ACC112 (cell line): ENCODE data around the gene ZFHX3.

Source experiments
- H2AFZ ChIP-seq: fragments of 200-600 bp; sonication (generic); one replicate; pipeline ENCODE4 v1.6.0; 2017; ENCODE audit warnings: antibody characterized with exemption, low read length; ENCODE audit not compliant: unreplicated experiment
- H3K27ac ChIP-seq: fragments of 200-600 bp; sonication (generic); 2 replicates; pipeline ENCODE4 v1.5.1; 2014; ENCODE audit warnings: low read depth, mild to moderate bottlenecking, antibody characterized with exemption, low read length, moderate library complexity
- H3K27me3 ChIP-seq: fragments of 200-600 bp; sonication (generic); 2 replicates; pipeline ENCODE4 v1.6.1; 2014; ENCODE audit warnings: mild to moderate bottlenecking, antibody characterized with exemption, low read length, moderate library complexity, mixed read lengths; ENCODE audit not compliant: insufficient read depth
- H3K36me3 ChIP-seq: fragments of 200-600 bp; sonication (generic); 2 replicates; pipeline ENCODE4 v1.6.1; 2016; ENCODE audit warnings: mild to moderate bottlenecking, antibody characterized with exemption, low read length, moderate library complexity, mixed read lengths; ENCODE audit not compliant: insufficient read depth
- H3K4me1 ChIP-seq: fragments of 200-600 bp; sonication (generic); one replicate; pipeline ENCODE4 v1.6.1; 2016; ENCODE audit warnings: low read length, mixed read lengths; ENCODE audit not compliant: insufficient read depth, unreplicated experiment, control insufficient read depth
- H3K4me3 ChIP-seq: fragments of 200-600 bp; sonication (generic); 2 replicates; pipeline ENCODE4 v1.5.1; 2014; ENCODE audit warnings: mild to moderate bottlenecking, low read depth, low read length
- H3K79me2 ChIP-seq: fragments of 200-600 bp; sonication (generic); one replicate; pipeline ENCODE4 v1.6.0; 2016; ENCODE audit warnings: low read length; ENCODE audit not compliant: control insufficient read depth, unreplicated experiment, insufficient read depth

The ZFHX3 gene

GRCh38 chr16:72927199-72928089 lies 120.5 kb downstream of the ZFHX3 start:
- no peaks in the 10 kb centered on the region for H3K27me3 ChIP-seq
- peaks cover 57% of the 10 kb centered on the region for H3K79me2 ChIP-seq
- H3K4me3 ChIP-seq = no peak overlapping the region
- H2AFZ ChIP-seq = no peak overlapping the region
- H3K27ac ChIP-seq = no peak overlapping the region
- peaks cover 29% of the 10 kb centered on the region for H3K4me1 ChIP-seq
- no peaks in the 10 kb centered on the region; the same call in 1 of the 2 replicates for H3K36me3 ChIP-seq

DNA sequence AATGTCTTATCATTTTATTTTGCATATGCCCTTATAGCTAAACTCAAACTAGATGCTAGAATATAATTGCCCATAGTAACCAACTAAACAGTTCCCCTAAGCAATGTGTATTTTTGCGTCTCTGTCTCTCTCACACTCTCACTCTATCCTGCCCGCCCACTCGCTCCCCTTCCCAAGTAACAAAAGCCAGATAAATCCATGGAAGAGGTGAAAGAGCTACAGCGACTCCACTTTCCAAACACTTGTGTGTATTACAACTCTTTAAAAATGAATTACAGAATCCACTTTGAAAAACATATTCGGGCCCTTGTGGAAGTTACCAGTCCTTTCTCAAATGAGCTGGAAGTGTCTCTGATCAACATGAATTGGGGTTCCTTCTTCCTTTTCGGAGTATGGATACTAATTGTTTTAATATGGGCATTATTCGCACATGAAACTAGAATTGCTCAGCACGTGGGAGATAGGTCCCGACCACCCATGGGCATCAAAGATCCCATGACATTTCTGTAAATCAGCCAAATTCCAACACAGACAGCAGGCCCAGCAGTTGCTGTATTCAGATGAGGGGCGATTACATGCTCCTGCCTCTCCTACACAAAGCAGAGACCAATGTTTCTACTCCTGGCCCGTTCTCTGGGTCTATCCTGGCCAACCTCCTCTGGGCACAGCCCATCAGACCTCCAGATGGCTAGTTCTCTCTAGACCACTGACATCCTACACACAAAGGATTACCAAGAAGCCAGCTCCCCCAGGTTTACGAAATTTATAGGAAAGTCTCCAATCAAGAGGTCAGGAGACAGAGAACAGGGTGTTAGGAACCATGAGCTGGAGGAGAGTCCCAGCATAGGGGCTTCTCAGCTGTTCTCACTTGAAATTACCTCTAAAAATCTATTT lies 121.5 kb downstream of the ZFHX3 start:
- Histone ChIP-seq H3K4me3 (no peak overlapping the region), H3K36me3 (no peaks in the 10 kb centered on the region; the same call in 1 of the 2 replicates), H2AFZ (no peak overlapping the region), H3K79me2 (peaks cover 61% of the 10 kb centered on the region), H3K27ac (no peak overlapping the region), H3K4me1 (peaks cover 20% of the 10 kb centered on the region), H3K27me3 (no peaks in the 10 kb centered on the region)

DNA sequence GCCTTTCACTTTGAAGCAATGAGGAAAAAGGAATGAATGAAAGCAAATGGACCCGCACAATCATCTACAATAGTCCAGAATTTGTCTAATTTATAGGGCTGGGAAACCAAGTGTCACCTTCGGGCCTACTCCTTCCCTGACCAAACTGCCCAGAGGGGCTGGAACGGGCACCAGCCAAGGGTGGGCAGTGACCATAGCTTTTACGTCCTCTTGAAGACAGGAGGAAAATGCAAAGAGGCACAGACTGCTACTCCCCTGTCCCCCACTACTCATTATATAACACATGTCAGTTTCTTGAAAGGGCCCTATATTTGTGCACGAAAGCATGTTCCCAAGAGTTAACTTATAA lies 122.3 kb downstream of the ZFHX3 start:
- Histone ChIP-seq H3K36me3 (no peaks in the 10 kb centered on the region; the same call in 1 of the 2 replicates), H3K79me2 (peaks cover 61% of the 10 kb centered on the region), H3K4me3 (no peak overlapping the region), H3K27me3 (no peaks in the 10 kb centered on the region), H3K27ac (no peak overlapping the region), H3K4me1 (peaks cover 12% of the 10 kb centered on the region), H2AFZ (no peak overlapping the region)

- Histone ChIP-seq H3K79me2 (peaks cover 59% of the 10 kb centered on the region), H3K36me3 (no peaks in the 10 kb centered on the region; the same call in 1 of the 2 replicates), H3K27ac (no peak overlapping the region), H3K4me3 (no peak overlapping the region), H2AFZ (no peak overlapping the region), H3K27me3 (no peaks in the 10 kb centered on the region), H3K4me1 (peaks cover 7% of the 10 kb centered on the region)
These were observed 122.8 kb downstream of the ZFHX3 start for GRCh38 chr16:72924927-72925630.

GRCh38 chr16:72924537-72924926 lies 123.4 kb downstream of the ZFHX3 start:
- Histone ChIP-seq H3K27ac (no peak overlapping the region), H3K4me1 (peaks cover 7% of the 10 kb centered on the region), H3K27me3 (no peaks in the 10 kb centered on the region), H3K79me2 (peaks cover 59% of the 10 kb centered on the region), H3K4me3 (no peak overlapping the region), H2AFZ (no peak overlapping the region), H3K36me3 (no peaks in the 10 kb centered on the region; the same call in 1 of the 2 replicates)

DNA sequence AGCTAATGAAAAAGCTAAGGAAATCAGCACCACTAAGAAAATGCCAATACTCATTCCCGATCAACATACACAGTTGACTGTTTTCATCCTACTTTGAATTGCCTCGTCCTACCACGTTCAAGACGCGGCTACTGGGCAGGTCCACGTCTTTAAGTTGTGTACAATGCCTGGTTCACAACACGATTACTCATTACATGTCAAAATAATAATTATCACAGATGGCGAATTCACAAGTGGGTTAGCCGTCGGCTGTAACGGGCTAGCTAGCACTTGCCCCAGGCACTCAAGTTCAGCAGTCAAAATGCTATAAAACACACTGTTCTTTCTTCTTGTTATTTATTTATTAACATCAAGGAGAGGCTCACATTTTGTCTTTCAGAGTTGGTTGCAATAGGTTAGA lies 124.2 kb downstream of the ZFHX3 start:
- no peak overlapping the region for H3K27ac ChIP-seq
- no peaks in the 10 kb centered on the region; the same call in 1 of the 2 replicates for H3K36me3 ChIP-seq
- H3K4me3 ChIP-seq = no peak overlapping the region
- H2AFZ ChIP-seq = no peak overlapping the region
- peaks cover 7% of the 10 kb centered on the region for H3K4me1 ChIP-seq
- peaks cover 52% of the 10 kb centered on the region for H3K79me2 ChIP-seq
- no peaks in the 10 kb centered on the region for H3K27me3 ChIP-seq

DNA sequence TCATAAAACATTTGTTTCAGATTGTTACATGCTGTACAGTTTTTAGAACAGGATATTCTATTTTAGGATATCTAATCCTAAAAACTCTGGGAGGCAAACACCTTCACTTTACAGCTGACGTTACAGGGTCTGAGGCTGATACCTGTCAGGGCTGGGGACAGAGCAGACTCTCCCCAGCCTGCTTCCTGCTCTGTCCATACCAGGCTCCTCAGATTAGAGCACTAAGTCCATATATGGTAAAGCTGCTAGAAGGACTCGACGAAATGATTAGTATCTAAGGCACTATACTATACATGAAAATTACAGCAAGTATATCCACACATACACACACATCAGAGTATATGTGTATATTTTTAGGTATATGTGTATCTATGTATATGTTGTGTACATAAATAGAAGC lies 125.2 kb downstream of the ZFHX3 start:
- Histone ChIP-seq H3K36me3 (no peaks in the 10 kb centered on the region; the same call in 1 of the 2 replicates), H3K79me2 (peaks cover 56% of the 10 kb centered on the region), H3K27ac (no peak overlapping the region), H3K4me1 (peaks cover 6% of the 10 kb centered on the region), H3K27me3 (no peaks in the 10 kb centered on the region), H3K4me3 (no peak overlapping the region), H2AFZ (no peak overlapping the region)

DNA sequence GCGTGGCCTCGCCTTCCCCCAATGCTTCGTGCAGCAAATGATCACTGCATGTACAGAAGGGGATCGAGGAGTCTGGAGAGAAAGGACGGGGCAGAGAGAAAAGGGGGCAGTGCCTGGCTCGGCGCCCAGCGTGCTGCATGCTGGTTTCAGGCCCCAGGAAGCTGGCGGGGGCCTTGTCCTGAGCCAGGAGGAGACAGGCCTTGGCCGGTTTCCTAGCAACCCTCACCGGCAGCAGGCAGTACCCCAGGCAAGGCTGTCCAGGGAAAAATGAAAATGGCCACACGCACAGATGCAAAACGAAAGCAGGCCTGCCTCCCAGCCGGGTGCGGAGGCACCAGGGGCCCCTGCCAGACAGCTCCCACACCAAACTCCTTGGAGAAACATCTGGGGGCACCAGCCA lies 126.3 kb downstream of the ZFHX3 start:
- peaks cover 48% of the 10 kb centered on the region for H3K79me2 ChIP-seq
- H3K4me1 ChIP-seq = no peaks in the 10 kb centered on the region
- H3K27ac ChIP-seq = no peak overlapping the region
- H2AFZ ChIP-seq = no peak overlapping the region
- H3K4me3 ChIP-seq = peak overlapping the region; percentile 54; the same call in 1 of the 2 replicates
- no peaks in the 10 kb centered on the region for H3K27me3 ChIP-seq
- no peaks in the 10 kb centered on the region; the same call in 1 of the 2 replicates for H3K36me3 ChIP-seq

DNA sequence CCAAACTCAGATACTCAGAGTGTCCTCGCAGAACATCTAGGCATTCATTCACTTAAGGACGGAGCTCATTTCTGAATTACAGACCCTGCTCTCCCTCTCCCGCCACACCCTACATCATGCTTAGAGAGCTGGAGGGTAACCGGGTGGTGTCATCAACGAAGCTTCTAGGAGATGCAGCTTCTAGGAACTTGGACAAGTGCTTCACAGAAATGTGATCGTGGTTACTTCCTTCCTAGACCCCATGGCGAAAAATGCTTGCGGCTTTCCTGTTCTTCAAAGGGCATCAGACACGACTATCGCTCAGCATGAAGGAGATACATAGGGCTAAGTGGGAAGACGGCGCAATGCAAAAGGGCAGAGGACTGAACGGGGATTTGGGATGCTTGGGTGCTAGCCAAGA lies 126.8 kb downstream of the ZFHX3 start:
- no peak overlapping the region for H3K27ac ChIP-seq
- peaks cover 46% of the 10 kb centered on the region for H3K79me2 ChIP-seq
- no peaks in the 10 kb centered on the region for H3K27me3 ChIP-seq
- no peak overlapping the region for H2AFZ ChIP-seq
- H3K4me3 ChIP-seq = peak overlapping the region; percentile 54; the same call in 1 of the 2 replicates
- H3K4me1 ChIP-seq = no peaks in the 10 kb centered on the region
- H3K36me3 ChIP-seq = no peaks in the 10 kb centered on the region

DNA sequence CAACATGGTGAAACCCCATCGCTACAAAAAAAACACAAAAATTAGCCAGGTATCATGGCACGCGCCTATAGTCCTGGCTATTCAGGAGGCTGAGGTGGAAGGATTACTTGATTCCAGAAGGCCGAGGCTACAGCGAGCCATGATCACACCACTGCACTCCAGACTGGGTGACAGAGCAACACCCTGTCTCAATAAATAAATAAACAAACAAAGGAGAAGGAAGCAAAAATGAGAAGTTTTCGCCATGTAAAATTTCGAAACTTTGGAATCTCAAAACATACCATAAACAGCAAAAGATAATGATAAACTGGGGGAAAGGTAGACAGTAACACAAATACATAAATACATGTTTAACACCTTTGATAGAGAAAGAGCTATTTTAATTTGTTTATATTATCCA lies 130.9 kb downstream of the ZFHX3 start:
- Histone ChIP-seq H2AFZ (no peak overlapping the region), H3K4me3 (no peak overlapping the region), H3K27ac (no peak overlapping the region), H3K79me2 (peaks cover 45% of the 10 kb centered on the region), H3K36me3 (no peaks in the 10 kb centered on the region), H3K27me3 (no peaks in the 10 kb centered on the region), H3K4me1 (peaks cover 6% of the 10 kb centered on the region)
